ENCODE data around the gene RNF166.

The RNF166 gene

GRCh38 chr16:88691129-88691813 lies 14.9 kb downstream of the RNF166 start:
- no peak for DNase-seq

DNA sequence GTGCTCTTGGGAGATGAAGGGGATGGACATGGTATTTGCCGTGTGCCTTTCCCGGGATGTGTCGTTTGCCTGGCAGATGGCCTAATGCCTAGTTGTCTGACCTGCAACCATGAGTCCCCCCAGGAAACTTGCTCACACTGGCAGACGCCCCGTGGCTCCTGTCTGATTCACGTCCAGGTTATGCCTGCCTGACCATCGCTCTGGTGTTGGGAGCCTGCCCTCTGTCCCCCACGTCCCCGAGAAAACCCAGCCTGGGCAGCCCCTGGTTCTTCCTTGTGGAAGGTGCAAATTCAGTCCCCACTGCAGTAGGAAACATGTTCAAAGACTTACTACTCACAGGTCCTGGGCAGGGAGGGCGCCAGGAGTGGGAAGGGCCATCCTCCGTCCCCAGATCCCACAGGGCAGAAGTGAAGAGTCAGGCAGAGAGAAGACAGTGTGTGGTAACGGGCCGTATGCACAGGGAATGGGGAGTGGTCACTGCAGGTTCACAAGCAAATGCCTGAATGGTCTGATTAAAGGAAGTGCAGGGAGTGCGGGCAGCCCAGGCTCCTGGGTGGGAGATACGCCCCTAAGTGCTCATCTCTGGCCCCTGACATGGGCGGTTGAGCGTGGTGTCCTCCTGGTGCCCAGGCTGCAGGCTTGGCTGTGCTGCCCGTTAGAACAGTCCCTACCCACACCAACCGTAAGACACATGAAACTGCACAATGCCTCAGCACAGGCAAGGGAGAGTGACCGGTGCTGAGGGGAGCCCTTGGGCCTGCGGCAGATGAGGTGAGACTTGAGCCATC lies 15.7 kb downstream of the RNF166 start:
- DNase-seq = no peak

- no peak for DNase-seq
These were observed 18.0 kb downstream of the RNF166 start for GRCh38 chr16:88688013-88688778.

- DNase-seq = no peak
These were observed 18.6 kb downstream of the RNF166 start for GRCh38 chr16:88687676-88688012.

GRCh38 chr16:88687254-88687576 lies 19.0 kb downstream of the RNF166 start:
- no peak for DNase-seq

- DNase-seq = peak; percentile 90
These were observed 19.6 kb downstream of the RNF166 start, which contains the start of gene SNAI3 for GRCh38 chr16:88686439-88687253. TSS of gene SNAI3 (minus strand) at chr16:88686507. CDS start at chr16:88686406, 101 bp downstream.

DNA sequence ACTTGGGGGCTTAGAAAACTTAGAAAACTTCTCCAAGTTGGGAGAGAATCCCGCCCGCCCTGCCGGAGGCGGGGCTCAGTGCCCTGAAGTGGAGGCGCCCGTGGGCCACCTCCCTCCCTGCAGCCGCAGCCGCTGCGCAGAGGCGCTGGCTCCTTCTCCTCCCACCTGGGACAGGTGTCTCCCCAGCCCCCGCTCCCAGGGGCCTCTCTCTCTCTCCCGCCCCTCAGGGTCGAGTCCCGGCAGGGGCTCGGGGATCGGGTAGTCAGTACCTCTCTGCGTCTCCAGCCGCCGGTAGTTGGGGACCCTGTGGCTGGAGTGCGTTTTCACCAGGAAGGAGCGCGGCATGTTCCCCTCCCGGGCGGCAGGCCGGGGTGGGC lies 20.2 kb downstream of the RNF166 start:
- DNase-seq = no peak

GRCh38 chr16:88685156-88686061 lies 20.8 kb downstream of the RNF166 start:
- DNase-seq = peak; percentile 76

GRCh38 chr16:88684569-88685155 lies 21.5 kb downstream of the RNF166 start:
- no peak for DNase-seq

DNA sequence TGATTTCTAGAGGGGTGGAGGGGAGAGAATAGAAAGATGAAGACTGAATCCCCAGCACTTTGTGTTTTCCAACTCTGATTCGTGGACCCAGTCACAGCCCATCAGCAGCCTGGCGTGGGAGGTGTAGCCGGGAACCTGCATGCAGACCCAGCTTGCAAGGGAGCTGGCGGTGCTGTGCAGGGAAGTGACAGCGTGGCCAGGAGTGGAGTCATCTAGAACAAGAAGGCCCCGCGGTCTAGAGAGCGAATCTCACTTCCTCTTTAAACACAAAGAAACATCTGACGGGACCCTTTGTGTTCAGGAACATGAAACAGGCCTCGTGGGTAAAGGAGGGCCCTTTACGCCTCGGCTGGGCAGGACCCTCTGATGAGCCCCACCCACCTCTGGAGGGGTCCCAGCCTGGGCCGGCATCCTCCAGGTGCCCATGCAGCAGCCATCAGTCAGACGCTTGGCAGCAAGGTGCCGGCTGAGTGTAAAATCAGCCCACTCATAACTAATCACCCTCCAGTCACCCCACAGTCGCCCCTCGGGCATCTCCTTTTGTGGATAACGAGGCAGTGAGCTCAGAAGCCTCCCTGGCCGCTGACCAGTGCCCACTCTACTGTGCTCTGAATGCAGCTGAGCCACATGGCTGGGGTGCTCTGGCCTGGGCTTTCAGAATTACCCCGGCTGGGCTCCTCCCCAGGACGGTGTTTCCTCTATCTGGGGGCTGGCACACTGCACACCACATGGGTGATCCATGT lies 24.3 kb downstream of the RNF166 start:
- DNase-seq = peak; percentile 60

DNA sequence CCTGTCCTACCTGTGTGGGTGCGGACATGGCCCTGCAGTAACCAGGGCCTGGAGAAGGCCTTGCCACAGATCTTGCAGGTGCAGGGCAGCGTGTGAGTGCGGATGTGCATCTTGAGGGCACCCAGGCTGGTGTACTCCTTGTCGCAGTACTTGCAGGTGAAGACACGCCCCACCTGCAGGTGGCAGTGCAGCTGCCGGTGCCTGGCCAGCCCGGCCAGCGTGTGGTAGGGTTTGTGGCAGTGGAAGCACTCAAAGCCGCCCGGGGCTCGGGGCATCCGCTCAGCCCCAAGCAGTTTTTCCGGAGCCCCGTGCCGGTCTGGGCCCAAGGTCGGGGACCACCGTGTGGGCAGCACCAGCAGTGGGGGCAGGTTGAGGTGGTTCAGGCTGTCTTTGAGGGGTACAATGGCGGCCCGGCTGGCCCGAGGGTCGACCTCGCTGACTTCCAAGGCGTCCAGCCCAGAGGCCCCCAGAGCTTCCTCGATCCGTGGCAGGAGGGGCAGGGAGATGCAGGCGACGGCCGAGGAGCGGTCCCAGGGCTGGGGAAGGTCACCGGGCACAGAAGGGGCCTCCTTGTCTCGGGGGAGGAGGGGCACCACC lies 25.0 kb downstream of the RNF166 start:
- peak; percentile 61 for DNase-seq

DNA sequence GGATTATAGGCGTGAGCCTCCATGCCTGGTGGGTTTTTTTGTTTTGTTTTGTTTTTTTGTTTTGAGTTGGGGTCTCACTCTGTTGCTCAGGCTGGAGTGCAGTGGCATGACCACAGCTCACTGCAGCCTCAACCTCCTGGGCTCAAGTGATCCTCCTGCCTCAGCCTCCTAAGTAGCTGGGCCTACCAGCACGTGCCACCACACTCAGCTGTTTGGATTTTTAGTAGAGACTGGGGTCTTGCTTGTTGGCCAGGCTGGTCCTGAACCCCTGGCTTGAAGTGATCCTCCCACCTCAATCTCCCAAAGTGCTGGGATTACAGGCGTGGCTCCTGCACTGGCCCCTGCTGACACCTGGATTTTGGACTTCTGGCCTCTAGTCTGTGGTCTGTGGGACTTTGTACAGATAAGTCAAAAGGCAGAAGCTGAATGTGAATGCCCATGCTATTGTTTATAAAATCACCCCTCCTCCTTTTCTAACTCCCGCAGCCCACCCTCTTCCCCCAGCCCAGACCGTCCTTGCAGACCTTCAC lies 25.6 kb downstream of the RNF166 start:
- DNase-seq = no peak

GRCh38 chr16:88678224-88678979 lies 27.8 kb downstream of the RNF166 start:
- DNase-seq = no peak

DNA sequence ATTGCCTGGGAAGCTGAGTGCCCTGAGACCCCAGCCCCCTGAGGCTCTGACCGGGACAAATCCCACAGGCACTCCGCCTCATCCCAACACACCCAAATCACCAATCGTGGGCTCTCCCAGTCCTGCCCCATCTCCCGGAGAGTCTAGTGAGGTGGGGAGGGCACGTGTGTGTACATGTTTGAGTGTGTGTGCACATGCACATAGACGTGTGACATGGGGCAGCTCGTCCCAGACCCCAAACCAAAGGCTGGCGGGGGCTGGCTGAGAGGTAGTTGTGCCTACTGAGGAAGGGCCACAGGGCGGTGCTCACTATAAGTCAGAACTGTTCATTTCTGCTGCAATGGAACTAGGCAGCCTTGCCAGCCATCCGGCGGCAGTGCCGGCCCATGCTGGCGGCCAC lies 28.5 kb downstream of the RNF166 start:
- DNase-seq = no peak

- DNase-seq = no peak
These were observed 29.5 kb downstream of the RNF166 start for GRCh38 chr16:88676502-88677242.

- no peak for DNase-seq
These were observed 32.4 kb downstream of the RNF166 start for GRCh38 chr16:88673716-88674379.

- DNase-seq = no peak
These were observed 33.4 kb downstream of the RNF166 start for GRCh38 chr16:88672776-88673175.

- DNase-seq = no peak
These were observed 34.4 kb downstream of the RNF166 start for GRCh38 chr16:88671806-88672205.
